Measurements from ENCODE around the gene ACOT12. TPM values are rescaled to one million over a fixed set of nuclear protein-coding genes. Genes with fewer than 3 reads are reported as not detected.
"Not testable (repeated sequence)": the region's sequence is repeated elsewhere in the genome, so short reads cannot be mapped to it uniquely, and the experiment has no call there.

ACOT12 gene
- total RNA-seq, 1 donor from 2014 or later = not detected

- intact Hi-C loops (cut with micrococcal nuclease) = no loop called here
- ATAC-seq = no peak
- no peak for DNase-seq
Measured at GRCh38 chr5:81310402-81311063, 83.4 kb downstream of the ACOT12 start.

GRCh38 chr5:81308836-81309235 lies 85.1 kb downstream of the ACOT12 start:
- intact Hi-C loops (cut with micrococcal nuclease) = no loop called here
- ATAC-seq = no peak
- no peak for DNase-seq

GRCh38 chr5:81305785-81306184 lies 88.1 kb downstream of the ACOT12 start:
- ATAC-seq (no peak), DNase-seq (no peak)
- intact Hi-C loops (cut with micrococcal nuclease) = no loop called here

- intact Hi-C loops (cut with micrococcal nuclease) = no loop called here
- ATAC-seq (no peak), DNase-seq (no peak)
Measured at GRCh38 chr5:81303563-81303962, 90.4 kb downstream of the ACOT12 start.

- intact Hi-C loops (cut with micrococcal nuclease) = no loop called here
- DNase-seq (no peak), ATAC-seq (no peak)
Measured at GRCh38 chr5:81302596-81302995, 91.3 kb downstream of the ACOT12 start.

GRCh38 chr5:81301271-81302015 lies 92.5 kb downstream of the ACOT12 start, which contains the start of gene ZCCHC9:
ZCCHC9 (plus strand) TSS chr5:81301587; CDS start chr5:81304758, 3,171 bp downstream.
- intact Hi-C loops (cut with micrococcal nuclease) = no loop called here
- DNase-seq = peak; percentile 95
- ATAC-seq = peak; percentile 99

- intact Hi-C loops (cut with micrococcal nuclease) = no loop called here
- ATAC-seq (peak; percentile 4), DNase-seq (no peak)
Measured at GRCh38 chr5:81300921-81301270, 93.0 kb downstream of the ACOT12 start.

GRCh38 chr5:81297531-81297930 lies 96.4 kb downstream of the ACOT12 start:
- intact Hi-C loops (cut with micrococcal nuclease) = loop anchor here (10.0 kb wide), 1 partner anchor 613 kb away; no protein-coding TSS in a partner anchor
- DNase-seq (no peak), ATAC-seq (no peak)

GRCh38 chr5:81294021-81294420 lies 99.9 kb downstream of the ACOT12 start:
- ATAC-seq = not testable (repeated sequence)
- intact Hi-C loops (cut with micrococcal nuclease) = loop anchor here (10.0 kb wide), 1 partner anchor 609 kb away; no protein-coding TSS in a partner anchor

GRCh38 chr5:81292130-81292529 lies 101.8 kb downstream of the ACOT12 start:
- no peak for DNase-seq
- intact Hi-C loops (cut with micrococcal nuclease) = loop anchor here (10.0 kb wide), 1 partner anchor 607 kb away; no protein-coding TSS in a partner anchor
- ATAC-seq = no peak

More at GRCh38 chr5:81294021-81294420, 99.9 kb downstream of the ACOT12 start:
- DNase-seq = not testable (repeated sequence)

- no peak for ATAC-seq
- intact Hi-C loops (cut with micrococcal nuclease) = loop anchor here (10.0 kb wide), 1 partner anchor 605 kb away; no protein-coding TSS in a partner anchor
- no peak for DNase-seq
Measured at GRCh38 chr5:81290146-81290545, 103.8 kb downstream of the ACOT12 start.

GRCh38 chr5:81288021-81288433 lies 105.9 kb downstream of the ACOT12 start:
- ATAC-seq (no peak), DNase-seq (no peak)
- intact Hi-C loops (cut with micrococcal nuclease) = no loop called here

GRCh38 chr5:81286059-81286617 lies 107.8 kb downstream of the ACOT12 start:
- DNase-seq (no peak), ATAC-seq (no peak)
- intact Hi-C loops (cut with micrococcal nuclease) = no loop called here

GRCh38 chr5:81283976-81284375 lies 110.0 kb downstream of the ACOT12 start:
- DNase-seq = no peak
- intact Hi-C loops (cut with micrococcal nuclease) = no loop called here
- no peak for ATAC-seq

Other genes starting within 250 kb of the ACOT12 start
- 2,067 TPM for gene CKMT2, start 160.8 kb downstream of the ACOT12 start, total RNA-seq
- 9.3 TPM for gene ZCCHC9, start 92.5 kb downstream of the ACOT12 start, total RNA-seq